Measurements from ENCODE around the gene GPR4.

Gene GPR4

DNA sequence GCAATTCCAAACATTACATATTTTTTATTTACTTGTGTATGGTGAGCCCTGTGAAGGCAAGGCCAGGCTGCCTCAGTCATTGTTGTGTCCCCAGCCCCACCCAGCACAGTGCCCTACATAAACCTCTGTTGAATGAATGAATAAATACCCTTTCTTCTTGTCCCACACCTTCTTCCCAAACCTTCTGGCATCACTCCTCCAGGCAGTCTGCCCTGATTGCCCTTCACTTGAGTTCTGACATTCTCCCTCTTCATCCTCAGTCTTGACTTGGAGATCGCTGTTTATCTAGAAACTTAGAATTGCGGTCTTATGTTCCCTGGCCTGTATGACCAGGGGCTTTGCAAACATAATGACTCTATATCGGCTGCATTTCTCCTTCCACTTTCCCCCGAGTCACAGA, 12.2 kb downstream of the GPR4 start:
- H3K4me3 ChIP-seq (ENCODE audit: low read depth, low read length), result no peak overlapping the region
- no peak for DNase-seq (ENCODE audit: low read depth, low spot score)
- in situ Hi-C loops (cut with HindIII; ENCODE audit: low sequenced_read_pairs), result no loop called here
- TF ChIP-seq, protein P1, sequence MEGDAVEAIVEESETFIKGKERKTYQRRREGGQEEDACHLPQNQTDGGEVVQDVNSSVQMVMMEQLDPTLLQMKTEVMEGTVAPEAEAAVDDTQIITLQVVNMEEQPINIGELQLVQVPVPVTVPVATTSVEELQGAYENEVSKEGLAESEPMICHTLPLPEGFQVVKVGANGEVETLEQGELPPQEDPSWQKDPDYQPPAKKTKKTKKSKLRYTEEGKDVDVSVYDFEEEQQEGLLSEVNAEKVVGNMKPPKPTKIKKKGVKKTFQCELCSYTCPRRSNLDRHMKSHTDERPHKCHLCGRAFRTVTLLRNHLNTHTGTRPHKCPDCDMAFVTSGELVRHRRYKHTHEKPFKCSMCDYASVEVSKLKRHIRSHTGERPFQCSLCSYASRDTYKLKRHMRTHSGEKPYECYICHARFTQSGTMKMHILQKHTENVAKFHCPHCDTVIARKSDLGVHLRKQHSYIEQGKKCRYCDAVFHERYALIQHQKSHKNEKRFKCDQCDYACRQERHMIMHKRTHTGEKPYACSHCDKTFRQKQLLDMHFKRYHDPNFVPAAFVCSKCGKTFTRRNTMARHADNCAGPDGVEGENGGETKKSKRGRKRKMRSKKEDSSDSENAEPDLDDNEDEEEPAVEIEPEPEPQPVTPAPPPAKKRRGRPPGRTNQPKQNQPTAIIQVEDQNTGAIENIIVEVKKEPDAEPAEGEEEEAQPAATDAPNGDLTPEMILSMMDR (IDR thresholded peaks at IDR 0.05; ENCODE audit: low read depth, low read length), result no peak

DNA sequence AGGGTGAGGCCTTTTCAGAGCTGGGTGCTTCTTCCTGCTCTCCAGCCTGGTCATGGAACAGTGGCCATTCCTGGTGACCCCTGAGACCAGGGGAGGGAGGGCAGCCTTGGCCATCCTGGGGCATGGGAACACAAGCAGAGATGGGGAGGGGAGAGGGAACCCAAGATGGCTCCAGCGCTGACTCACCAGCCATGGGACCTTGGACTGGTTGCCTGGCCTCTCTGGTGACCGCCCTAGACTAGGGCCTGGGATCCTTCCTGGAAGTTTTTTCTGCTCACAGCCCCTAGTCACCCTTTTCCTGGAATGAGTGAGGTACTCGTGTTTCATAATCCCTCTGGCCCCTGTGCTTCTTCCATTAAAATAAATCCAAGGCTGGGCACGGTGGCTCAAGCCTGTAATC, 14.1 kb downstream of the GPR4 start:
- TF ChIP-seq, protein P1 (IDR thresholded peaks at IDR 0.05; ENCODE audit: low read depth, low read length), result no peak
- in situ Hi-C loops (cut with HindIII; ENCODE audit: low sequenced_read_pairs), result no loop called here
- DNase-seq (ENCODE audit: low read depth, low spot score), result no peak
- no peak overlapping the region for H3K4me3 ChIP-seq (ENCODE audit: low read depth, low read length)

DNA sequence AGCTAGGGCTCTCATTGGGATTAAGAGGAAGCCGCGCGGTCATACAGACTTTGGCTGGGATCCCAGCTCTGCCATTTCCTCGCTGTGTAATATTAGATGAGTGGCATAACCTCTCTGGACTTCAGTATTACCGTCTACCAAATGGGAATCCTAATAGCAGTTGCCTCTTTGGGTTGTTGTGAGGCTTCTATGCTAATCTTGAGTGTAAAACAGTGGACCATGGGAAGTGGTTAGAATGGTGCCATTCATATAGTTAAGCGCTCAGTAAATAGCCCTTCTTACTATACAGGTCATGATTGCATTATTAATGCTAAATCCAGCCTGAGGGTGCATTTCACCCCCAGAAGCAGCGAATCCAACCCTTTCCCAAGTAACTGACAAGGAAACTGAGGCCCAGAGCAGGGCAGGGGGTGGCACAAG, 16.8 kb downstream of the GPR4 start:
- in situ Hi-C loops (cut with HindIII; ENCODE audit: low sequenced_read_pairs), result no loop called here
- no peak for DNase-seq (ENCODE audit: low read depth, low spot score)
- peak overlapping the region; percentile 61 for H3K4me3 ChIP-seq (ENCODE audit: low read depth, low read length)
- TF ChIP-seq, protein P1 (IDR thresholded peaks at IDR 0.05; ENCODE audit: low read depth, low read length), result no peak

DNA sequence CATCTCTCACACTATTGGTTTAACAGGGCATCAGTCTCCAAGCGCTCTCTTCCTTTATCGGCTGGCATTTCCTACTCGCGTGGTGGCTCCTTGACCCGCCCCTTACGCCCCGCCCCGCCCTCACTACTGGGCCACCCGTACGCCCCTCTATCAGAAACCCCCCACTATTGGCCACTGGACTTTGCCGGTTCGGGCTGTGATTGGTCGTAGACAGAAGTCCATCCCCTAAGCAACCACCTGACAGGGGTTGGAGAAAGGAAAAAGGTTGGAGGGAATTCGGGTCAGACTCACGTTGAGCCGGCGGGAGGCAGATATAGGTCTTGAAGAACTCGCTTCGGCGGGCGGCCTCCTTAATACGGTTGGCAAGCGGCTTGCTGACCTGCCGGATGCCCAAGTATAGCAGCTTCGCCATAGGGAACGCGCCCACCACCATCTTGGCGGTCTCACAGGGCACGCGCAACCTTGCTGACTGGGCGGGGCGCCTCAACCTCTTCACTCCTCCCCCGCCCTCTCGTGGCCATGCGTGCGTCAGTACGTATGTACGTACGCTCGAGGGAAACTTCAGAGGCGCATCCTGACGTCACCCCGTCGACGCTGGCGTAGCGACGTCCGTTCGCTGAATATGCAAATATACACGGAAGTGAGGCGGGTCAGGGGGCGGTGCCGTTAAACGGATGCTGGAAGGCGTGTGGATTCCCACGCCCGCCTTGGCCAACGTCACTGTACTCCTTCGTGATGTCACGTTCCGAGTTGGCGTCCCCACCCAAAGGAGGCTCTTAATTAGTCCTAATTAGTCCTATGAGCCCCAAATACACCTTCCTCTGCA, 17.5 kb downstream of the GPR4 start, which contains the start of gene OPA3:
TSS of gene OPA3 (minus strand) at position 471 of the 826 bp plus-strand sequence. CDS start at position 433, 38 bp downstream.
- in situ Hi-C loops (cut with HindIII; ENCODE audit: low sequenced_read_pairs), result no loop called here
- peak; percentile 100 for DNase-seq (ENCODE audit: low read depth, low spot score)
- TF ChIP-seq, protein P1 (IDR thresholded peaks at IDR 0.05; ENCODE audit: low read depth, low read length), result no peak
- peak within 1 kb of the TSS; percentile 61 for H3K4me3 ChIP-seq (ENCODE audit: low read depth, low read length)

DNA sequence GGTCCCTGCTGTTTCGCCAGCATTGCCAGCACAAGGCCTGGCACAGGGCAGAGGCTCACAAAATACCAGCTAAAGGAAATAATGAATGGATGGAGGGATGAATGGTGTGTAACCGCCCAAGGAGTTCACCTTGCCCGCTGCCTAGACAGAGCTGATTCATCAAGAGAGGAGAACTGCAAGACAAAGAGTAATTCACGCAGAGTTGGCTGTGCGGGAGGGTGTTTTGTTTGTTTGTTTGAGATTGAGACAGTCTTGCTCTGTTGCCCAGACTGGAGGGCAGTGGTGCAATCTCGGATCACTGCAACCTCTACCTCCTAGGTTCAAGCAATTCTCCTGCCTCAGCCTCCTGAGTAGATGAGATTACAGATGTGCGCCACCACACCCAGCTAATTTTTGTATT, 20.4 kb downstream of the GPR4 start:
- H3K4me3 ChIP-seq (ENCODE audit: low read depth, low read length), result no peak overlapping the region
- in situ Hi-C loops (cut with HindIII; ENCODE audit: low sequenced_read_pairs), result no loop called here
- TF ChIP-seq, protein P1 (IDR thresholded peaks at IDR 0.05; ENCODE audit: low read depth, low read length), result no peak
- DNase-seq (ENCODE audit: low read depth, low spot score), result no peak

DNA sequence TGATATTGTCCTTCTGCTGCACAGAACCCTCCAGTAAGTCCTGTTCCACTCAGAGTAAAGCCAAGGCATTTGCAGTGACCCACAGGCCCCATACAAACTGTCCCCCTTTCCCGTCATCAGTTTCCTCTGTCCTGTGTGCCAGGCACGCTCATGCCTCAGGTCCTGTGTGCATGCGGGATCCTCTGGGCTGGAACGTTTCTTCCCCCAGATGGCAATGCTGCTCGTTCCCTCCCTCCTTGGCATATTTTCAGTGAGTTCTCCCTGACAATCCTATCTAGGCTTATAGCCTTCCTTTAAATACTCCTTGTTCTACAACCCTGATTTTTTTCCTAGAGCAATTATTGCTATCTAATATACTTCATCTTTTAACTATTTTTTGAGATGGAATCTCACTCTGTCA, 23.2 kb downstream of the GPR4 start:
- in situ Hi-C loops (cut with HindIII; ENCODE audit: low sequenced_read_pairs), result no loop called here
- H3K4me3 ChIP-seq (ENCODE audit: low read depth, low read length), result no peak overlapping the region
- DNase-seq (ENCODE audit: low read depth, low spot score), result no peak
- TF ChIP-seq, protein P1 (IDR thresholded peaks at IDR 0.05; ENCODE audit: low read depth, low read length), result no peak
